HG03575 (cell line): ENCODE measurements around the gene FBP2.
"Not testable (repeated sequence)": the region's sequence is repeated elsewhere in the genome, so short reads cannot be mapped to it uniquely, and the experiment has no call there.

Experiments
- ATAC-seq: cut with Tn5 transposase; IDR thresholded peaks from one replicate; pipeline ENCODE4 v1.9.1; 2021; ENCODE audit not compliant: unreplicated experiment, insufficient number of reproducible peaks, low FRiP score; ENCODE audit errors: extremely low read depth

The FBP2 gene

GRCh38 chr9:94568250-94568889 lies 25.3 kb downstream of the FBP2 start:
- no peak for ATAC-seq

- no peak for ATAC-seq
These were observed 26.4 kb downstream of the FBP2 start for GRCh38 chr9:94567271-94567670.

- ATAC-seq = no peak
These were observed 27.1 kb downstream of the FBP2 start for GRCh38 chr9:94566550-94566949.

DNA sequence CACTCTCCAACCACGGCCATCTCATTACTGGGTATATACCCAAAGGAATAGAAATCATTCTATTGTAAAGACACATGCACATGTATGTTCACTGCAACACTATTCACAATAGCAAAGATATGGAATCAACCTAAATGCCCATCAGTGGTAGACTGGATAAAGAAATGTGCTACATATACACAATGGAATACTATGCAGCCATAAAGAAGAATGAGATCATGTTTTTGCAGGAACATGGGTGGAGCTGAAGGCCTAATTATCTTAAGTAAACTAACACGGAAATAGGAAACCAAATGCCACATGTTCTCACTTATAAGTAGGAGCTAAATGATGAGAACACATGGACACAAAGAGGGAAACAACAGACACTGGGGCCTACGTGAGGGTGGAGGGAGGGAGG lies 29.3 kb downstream of the FBP2 start:
- ATAC-seq = not testable (repeated sequence)

- ATAC-seq = no peak
These were observed 30.1 kb downstream of the FBP2 start for GRCh38 chr9:94563548-94563947.

- no peak for ATAC-seq
These were observed 33.4 kb downstream of the FBP2 start for GRCh38 chr9:94560237-94560636.

DNA sequence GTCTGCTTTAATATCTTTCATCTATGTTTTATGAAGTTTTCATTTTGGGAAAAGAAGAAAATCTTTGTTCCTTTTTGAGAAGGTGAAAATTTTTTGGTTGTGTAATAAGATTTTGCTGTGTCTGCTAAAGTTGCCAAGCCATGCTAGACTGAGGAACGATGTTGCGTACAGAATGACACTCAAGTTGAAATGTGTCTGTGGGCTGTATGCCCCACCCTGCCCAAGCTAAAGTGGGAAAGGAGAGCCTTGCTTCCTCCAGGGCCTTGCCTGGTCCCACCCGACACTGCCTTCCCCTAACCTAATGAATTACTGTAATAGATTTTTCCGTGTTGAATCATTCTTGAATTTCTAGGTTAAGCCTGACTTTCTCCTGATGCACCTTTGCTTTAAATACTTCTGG lies 36.2 kb downstream of the FBP2 start:
- no peak for ATAC-seq

DNA sequence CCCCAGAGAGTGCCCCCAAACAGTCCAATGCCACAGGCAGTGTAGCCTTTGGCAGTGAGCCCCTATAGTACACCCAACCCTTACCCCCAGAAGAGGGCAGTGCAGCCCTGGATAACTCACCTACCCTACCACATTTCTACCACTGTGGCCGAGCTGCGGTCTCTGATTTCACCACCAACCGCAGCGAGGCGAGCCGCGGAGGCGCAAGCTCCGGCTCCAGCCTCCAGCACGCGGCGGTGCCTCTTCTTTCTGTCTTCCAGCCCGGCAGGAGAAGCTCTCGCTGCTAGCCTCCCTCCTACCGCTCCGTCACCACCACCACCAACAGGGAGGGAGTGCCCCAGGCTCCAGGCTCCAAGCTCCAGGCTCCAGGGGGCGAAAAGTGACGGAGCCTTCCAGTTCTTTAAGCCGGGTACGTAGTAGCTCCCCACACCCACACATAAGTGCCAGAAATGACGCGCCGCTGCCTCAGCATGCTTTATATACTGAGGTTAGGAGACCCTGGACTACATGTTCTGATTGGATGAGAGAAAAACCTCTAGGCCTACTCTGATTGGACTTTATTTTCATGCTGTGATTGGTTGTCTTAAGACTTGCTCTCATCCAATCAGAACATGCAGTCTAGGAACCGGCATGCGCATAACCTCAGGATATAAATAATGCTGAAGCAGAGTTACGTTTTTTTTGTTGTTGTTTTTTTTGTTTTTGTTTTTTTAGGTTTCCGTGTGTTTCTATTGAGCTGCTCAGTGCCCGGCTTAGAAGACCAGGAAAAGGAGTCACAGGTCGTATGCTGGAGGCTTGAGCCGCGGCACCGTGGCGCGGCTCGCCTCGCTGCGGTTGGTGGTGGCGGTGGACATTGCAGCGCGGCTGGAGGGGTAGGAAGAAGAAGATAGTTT lies 38.9 kb downstream of the FBP2 start, which contains the start of gene PCAT7:
PCAT7 (plus strand) TSS at position 645 of the 893 bp plus-strand sequence.
- ATAC-seq = no peak

DNA sequence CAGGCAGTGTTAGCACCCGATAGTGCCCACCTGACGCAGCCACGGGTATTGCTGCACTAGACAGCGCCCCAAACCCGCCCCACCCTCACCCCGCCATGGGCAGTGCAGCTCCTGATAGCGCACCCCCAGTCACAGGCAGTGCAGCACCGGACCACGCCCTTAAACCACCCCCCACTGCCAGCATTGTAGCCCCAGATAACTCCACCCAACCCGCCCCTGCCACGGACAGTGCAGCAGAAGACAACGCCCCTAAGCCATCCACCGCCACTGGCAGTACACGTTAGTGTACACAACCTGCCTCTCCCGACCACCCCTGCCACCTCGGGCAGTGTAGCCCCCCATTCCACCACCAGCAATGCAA lies 39.6 kb downstream of the FBP2 start:
- ATAC-seq = no peak

DNA sequence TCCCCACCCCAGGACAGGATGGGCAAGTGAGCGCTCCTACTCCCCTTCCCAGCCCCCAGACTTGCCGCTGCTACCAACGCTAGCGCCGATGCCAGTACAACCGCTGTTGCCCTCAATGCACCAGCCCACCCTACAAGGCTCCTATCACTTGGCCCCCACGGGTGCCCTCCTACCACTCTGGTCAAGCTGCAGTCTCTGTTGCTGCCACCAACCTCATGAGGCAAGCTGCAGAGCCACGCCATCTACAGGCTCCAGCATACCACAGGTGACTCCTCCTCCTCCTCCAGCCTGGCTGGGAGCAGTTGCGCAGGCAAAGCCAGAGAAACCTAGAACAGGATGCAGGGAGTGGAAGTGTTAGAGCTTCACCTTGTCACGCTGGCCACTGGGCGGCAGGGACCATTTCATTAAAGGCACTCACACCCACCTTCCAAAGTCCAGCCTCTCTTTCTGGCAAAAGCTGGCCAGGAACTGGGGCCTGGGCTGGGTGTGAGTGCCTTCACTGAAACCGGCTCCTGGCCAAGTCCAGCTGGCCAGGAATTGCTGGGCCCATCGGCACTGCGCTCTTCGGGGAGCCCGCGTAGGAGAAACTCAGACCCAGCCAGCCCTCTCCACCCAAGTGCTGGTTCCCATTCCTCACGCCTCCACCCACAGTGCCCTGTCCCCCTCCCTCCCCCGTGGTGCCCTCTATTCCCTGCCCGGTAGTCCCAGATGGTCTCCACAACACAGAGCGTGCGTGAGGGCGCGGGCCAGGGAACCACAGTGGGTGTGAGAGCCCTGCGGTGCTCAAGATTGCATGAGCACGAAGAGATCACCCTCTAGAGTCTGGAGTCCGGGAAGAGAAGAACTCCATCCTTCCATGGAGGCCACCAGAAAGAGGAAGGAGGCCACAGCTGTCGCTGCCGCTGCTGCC lies 40.3 kb downstream of the FBP2 start:
- no peak for ATAC-seq

- no peak for ATAC-seq
These were observed 47.7 kb downstream of the FBP2 start for GRCh38 chr9:94545940-94546339.

DNA sequence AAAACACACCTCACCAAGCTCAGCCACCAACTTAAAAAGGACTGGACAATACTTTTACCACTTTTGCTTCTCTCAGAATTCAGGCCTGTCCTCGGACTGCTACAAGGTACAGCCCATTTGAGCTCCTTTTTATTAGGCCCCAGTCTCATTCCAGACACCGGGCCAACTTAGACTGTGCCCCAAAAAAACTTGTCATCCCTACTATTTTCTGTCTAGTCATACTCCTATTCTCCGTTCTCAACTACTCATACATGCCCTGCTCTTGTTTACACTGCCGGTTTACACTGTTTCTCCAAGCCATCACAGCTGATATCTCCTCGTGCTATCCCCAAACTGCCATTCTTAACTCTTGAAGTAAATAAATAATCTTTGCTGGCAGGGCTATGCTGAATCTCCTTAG lies 49.3 kb downstream of the FBP2 start:
- not testable (repeated sequence) for ATAC-seq

- ATAC-seq = no peak
These were observed 54.7 kb downstream of the FBP2 start for GRCh38 chr9:94538908-94539307.

DNA sequence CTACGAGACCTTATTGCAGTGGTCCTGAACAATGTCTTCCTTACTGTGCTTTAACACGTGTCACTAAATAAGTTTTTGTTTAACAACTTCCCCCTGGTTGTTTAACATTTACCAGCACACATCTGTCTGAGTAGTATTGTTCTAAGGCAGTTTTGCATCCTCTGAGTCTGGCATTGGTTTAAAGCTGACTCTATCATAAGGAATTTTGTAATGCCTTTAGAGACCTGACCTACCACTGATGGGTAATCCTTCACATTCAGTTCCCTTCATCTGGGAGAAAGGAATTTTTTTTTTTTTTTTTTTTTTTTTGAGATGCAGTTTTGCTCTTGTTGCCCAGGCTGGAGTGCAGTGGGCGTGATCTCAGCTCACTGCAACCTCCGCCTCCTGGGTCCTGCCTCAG lies 58.7 kb downstream of the FBP2 start:
- ATAC-seq = no peak

DNA sequence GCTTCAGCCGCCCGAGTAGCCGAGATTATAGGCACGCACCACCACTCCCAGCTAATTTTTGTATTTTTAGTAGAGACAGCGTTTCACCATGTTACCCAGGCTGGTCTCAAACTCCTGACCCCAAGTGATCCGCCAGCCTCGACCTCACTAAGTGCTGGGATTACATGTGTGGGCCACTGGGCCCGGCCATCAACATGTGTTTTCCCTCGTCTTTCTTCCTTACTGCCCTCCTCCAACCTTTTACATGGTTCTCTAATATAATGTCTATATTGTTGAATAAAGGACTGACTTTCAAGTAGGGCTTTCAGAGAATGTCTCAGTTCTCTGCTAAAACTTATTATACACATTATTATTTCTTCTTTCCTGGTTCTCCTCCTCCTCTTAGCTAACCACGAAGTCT lies 60.0 kb downstream of the FBP2 start:
- no peak for ATAC-seq

GRCh38 chr9:94533155-94533554 lies 60.5 kb downstream of the FBP2 start:
- no peak for ATAC-seq

GRCh38 chr9:94528886-94529285 lies 64.7 kb downstream of the FBP2 start:
- no peak for ATAC-seq

- no peak for ATAC-seq
These were observed 66.7 kb downstream of the FBP2 start for GRCh38 chr9:94526951-94527350.

GRCh38 chr9:94526271-94526670 lies 67.4 kb downstream of the FBP2 start:
- no peak for ATAC-seq
